Activated T-helper 2 cell treated with anti-CD3 and anti-CD28 coated beads, Interferon-gamma antibody, Interleukin-2, Interleukin-4, amounts not matched to agents 10 μg/mL and 5 μg/mL and 100 μg/mL, durations not matched to agents 14 hours and 24 hours and 36 hours (primary cell): ENCODE results near the gene NLK. TPM values are rescaled to one million over a fixed set of nuclear protein-coding genes. Genes with fewer than 3 reads are reported as not detected.
"Not testable (repeated sequence)": the region's sequence is repeated elsewhere in the genome, so short reads cannot be mapped to it uniquely, and the experiment has no call there.

ENCODE experiments used
- DNase-seq: peaks from one replicate; pipeline ENCODE4 v3.0.0; 2021; ENCODE audit warnings: low spot score
- H3K27ac Mint-ChIP-seq: one replicate; pipeline ENCODE4 v1.8.0; 2021; ENCODE audit warnings: mixed read lengths
- H3K27me3 Mint-ChIP-seq: one replicate; pipeline ENCODE4 v1.8.0; 2021; ENCODE audit warnings: low read depth, mixed read lengths
- H3K36me3 Mint-ChIP-seq: one replicate; pipeline ENCODE4 v1.8.0; 2021; ENCODE audit warnings: low read depth, mixed read lengths
- H3K4me1 Mint-ChIP-seq: one replicate; pipeline ENCODE4 v1.8.0; 2021; ENCODE audit warnings: low read depth, mixed read lengths
- H3K4me3 Mint-ChIP-seq: one replicate; pipeline ENCODE4 v1.8.0; 2021; ENCODE audit warnings: low read depth, mild to moderate bottlenecking, moderate library complexity, mixed read lengths
- H3K9me3 Mint-ChIP-seq: one replicate; pipeline ENCODE4 v1.8.0; 2021; ENCODE audit warnings: mixed read lengths
- intact Hi-C: fragments of 100-400 bp; cut with micrococcal nuclease; formaldehyde crosslinking; loops from one replicate; pipeline ENCODE4 v1.15.1; 2023
- total RNA-seq: library from RNA; stranded (reverse); gene quantifications from 2 replicates; pipeline ENCODE4 v1.2.3, GENCODE V29; 2022

Gene NLK
- total RNA-seq: 10.7 and 11.3 TPM in 2 replicates

DNA sequence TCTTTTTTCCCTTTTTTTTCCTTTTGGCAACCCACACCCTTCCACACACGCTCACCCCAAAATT is at the start of gene NLK:
NLK (plus strand) TSS at position 21 of the 64 bp plus-strand sequence. CDS start 197 bp downstream, outside the sequence.
- peaks cover 27% of the 10 kb centered on the region for H3K36me3 Mint-ChIP-seq
- peaks cover 60% of the 10 kb centered on the region for H3K4me1 Mint-ChIP-seq
- H3K9me3 Mint-ChIP-seq: no peaks in the 10 kb centered on the region
- DNase-seq: no peak
- intact Hi-C loops: loop anchor here (5.0 to 10.0 kb wide), 5 partner anchors 150 to 578 kb away; partner anchors contain the start of genes IFT20, LYRM9 and TNFAIP1
- H3K27ac Mint-ChIP-seq: peak within 1 kb of the TSS; percentile 76
- peak within 1 kb of the TSS; percentile 83 for H3K4me3 Mint-ChIP-seq
- H3K27me3 Mint-ChIP-seq: peaks cover 9% of the 10 kb centered on the region

GRCh38 chr17:27993161-27993695 is 49.2 kb upstream of the NLK start:
- Mint-ChIP-seq H3K9me3 (no peaks in the 10 kb centered on the region), H3K4me1 (no peaks in the 10 kb centered on the region), H3K27me3 (peaks cover 2% of the 10 kb centered on the region), H3K36me3 (no peaks in the 10 kb centered on the region), H3K27ac (no peak overlapping the region), H3K4me3 (no peak overlapping the region)
- DNase-seq: no peak
- intact Hi-C loops: no loop called here

- no peak for DNase-seq
- Mint-ChIP-seq H3K4me3 (no peak overlapping the region), H3K27ac (no peak overlapping the region), H3K4me1 (no peaks in the 10 kb centered on the region), H3K27me3 (peaks cover 5% of the 10 kb centered on the region), H3K9me3 (no peaks in the 10 kb centered on the region), H3K36me3 (no peaks in the 10 kb centered on the region)
- intact Hi-C loops: no loop called here
These were observed 48.7 kb upstream of the NLK start for GRCh38 chr17:27993723-27994310.

GRCh38 chr17:27994586-27994985 is 47.9 kb upstream of the NLK start:
- Mint-ChIP-seq H3K27me3 (peaks cover 5% of the 10 kb centered on the region), H3K27ac (no peak overlapping the region), H3K4me1 (no peaks in the 10 kb centered on the region), H3K36me3 (no peaks in the 10 kb centered on the region), H3K4me3 (no peak overlapping the region), H3K9me3 (no peaks in the 10 kb centered on the region)
- intact Hi-C loops: no loop called here
- DNase-seq: no peak

- intact Hi-C loops: no loop called here
- no peak overlapping the region for H3K4me3 Mint-ChIP-seq
These were observed 46.9 kb upstream of the NLK start for GRCh38 chr17:27995554-27995953.

DNA sequence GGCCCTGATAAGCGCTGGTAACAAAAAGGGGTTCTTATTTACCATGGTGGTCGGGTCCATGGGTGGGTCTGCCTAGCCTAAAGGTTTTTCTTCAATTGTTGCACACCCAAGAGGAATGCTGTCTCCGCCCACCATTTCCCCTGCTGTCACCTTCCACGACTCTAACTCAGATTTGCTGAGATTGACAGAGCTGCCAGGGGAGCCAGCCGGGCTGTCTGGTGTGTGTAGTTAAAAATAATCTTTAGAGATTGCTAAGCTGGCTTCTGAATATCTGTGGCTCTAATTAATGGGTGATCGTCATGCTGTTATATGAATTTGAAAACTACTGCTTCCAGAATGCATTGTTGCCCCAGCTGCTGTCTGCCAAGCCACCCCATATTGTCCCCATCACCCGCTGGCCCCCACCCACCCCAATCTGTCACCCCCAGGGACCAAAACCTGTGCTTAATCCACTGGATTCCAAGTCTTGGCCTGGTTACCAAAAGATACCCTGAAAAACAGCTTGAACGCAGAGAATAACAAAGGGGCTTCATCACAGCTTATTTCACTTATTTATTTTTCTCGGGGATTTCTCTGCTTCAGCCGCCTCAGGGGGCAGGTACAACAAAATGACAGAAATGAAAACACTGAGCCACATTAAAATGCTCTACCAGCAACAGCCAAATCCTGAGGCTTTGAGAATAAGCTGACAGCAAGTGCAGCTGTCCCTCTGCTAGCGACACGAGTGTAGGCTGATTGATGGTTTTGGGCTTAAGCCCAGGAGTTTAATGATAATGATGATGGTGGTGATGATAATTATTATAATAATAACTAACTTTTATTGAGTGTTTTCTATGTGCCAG is 46.1 kb upstream of the NLK start:
- H3K27me3 Mint-ChIP-seq: peaks cover 12% of the 10 kb centered on the region
- no peak overlapping the region for H3K27ac Mint-ChIP-seq
- no peak overlapping the region for H3K4me3 Mint-ChIP-seq
- no peaks in the 10 kb centered on the region for H3K36me3 Mint-ChIP-seq
- H3K4me1 Mint-ChIP-seq: no peaks in the 10 kb centered on the region
- no peaks in the 10 kb centered on the region for H3K9me3 Mint-ChIP-seq
- intact Hi-C loops: no loop called here
- DNase-seq: no peak

More at GRCh38 chr17:27995554-27995953, 46.9 kb upstream of the NLK start:
- no peaks in the 10 kb centered on the region for H3K9me3 Mint-ChIP-seq
- no peaks in the 10 kb centered on the region for H3K4me1 Mint-ChIP-seq
- peaks cover 7% of the 10 kb centered on the region for H3K27me3 Mint-ChIP-seq
- DNase-seq: no peak
- no peaks in the 10 kb centered on the region for H3K36me3 Mint-ChIP-seq
- H3K27ac Mint-ChIP-seq: no peak overlapping the region

GRCh38 chr17:27997044-27997401 is 45.5 kb upstream of the NLK start:
- no peaks in the 10 kb centered on the region for H3K4me1 Mint-ChIP-seq
- no peaks in the 10 kb centered on the region for H3K9me3 Mint-ChIP-seq
- DNase-seq: no peak
- H3K27ac Mint-ChIP-seq: no peak overlapping the region
- H3K36me3 Mint-ChIP-seq: no peaks in the 10 kb centered on the region
- intact Hi-C loops: no loop called here
- peaks cover 12% of the 10 kb centered on the region for H3K27me3 Mint-ChIP-seq
- no peak overlapping the region for H3K4me3 Mint-ChIP-seq

DNA sequence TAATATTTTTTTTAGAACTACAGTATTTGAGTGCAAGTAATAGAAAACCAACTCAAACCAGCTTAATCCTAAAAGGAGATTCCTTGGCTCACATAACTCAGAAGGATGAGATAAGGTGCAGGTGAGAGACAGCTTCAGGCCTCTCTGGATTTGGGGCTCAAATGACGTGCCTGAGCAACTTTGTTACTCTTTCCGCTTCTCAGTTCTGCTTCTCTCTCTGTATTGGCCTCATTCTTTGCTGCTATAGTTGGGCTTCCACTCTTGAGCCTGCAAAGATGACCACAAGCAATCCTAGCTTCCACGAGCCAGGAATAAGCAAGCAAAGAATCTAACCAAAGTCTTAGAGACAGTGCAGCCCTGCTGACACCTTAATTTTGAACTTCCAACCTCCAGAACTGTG is 45.0 kb upstream of the NLK start:
- H3K27me3 Mint-ChIP-seq: peaks cover 12% of the 10 kb centered on the region

DNA sequence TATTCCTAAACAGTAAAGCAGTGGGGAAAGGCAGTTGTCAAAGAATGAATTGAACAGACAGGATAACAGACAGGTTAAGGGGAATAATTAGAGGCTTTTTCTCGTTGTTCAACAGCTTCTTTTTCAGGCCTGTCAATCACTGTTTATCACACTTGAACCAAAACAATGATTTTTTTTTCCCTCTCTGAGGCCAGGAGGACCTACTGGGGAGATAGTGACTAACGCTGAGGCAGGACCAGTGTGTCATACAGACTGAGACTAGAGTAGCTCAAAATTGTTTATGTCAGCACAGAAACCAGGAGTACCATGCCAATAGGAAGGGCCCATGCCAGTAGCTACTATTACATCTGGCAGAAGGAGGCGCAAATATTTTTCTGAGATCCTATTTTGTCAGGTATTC is 41.3 kb upstream of the NLK start:
- DNase-seq: no peak
- H3K27me3 Mint-ChIP-seq: peaks cover 12% of the 10 kb centered on the region
- no peaks in the 10 kb centered on the region for H3K36me3 Mint-ChIP-seq
- no peaks in the 10 kb centered on the region for H3K4me1 Mint-ChIP-seq
- H3K9me3 Mint-ChIP-seq: no peaks in the 10 kb centered on the region
- H3K4me3 Mint-ChIP-seq: no peak overlapping the region
- H3K27ac Mint-ChIP-seq: no peak overlapping the region
- intact Hi-C loops: no loop called here

More for the DNA sequence above, 45.0 kb upstream of the NLK start:
- H3K4me3 Mint-ChIP-seq: no peak overlapping the region
- H3K36me3 Mint-ChIP-seq: no peaks in the 10 kb centered on the region
- H3K9me3 Mint-ChIP-seq: no peaks in the 10 kb centered on the region
- DNase-seq: no peak
- intact Hi-C loops: no loop called here
- no peak overlapping the region for H3K27ac Mint-ChIP-seq
- no peaks in the 10 kb centered on the region for H3K4me1 Mint-ChIP-seq

DNA sequence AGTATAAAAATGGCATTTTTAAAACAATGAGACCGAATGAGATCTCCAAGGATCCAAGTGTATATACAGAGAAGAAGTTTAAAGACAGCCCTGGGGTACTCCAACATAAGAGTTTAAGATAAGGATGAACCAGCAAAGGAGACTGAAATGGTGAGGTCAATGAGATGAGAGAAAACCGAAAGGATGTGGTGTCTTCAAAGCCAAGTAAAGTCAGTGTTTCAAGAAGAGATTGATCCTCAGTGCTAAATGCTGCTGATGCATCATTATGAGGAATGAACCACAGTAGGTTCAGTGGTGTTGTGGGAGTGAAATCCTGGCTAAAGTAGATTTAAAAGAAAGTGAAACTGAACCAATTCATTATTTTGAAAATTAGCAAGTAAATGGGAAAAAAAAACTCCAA is 38.1 kb upstream of the NLK start:
- no peak overlapping the region for H3K27ac Mint-ChIP-seq
- H3K27me3 Mint-ChIP-seq: peaks cover 7% of the 10 kb centered on the region
- H3K36me3 Mint-ChIP-seq: no peaks in the 10 kb centered on the region
- no peaks in the 10 kb centered on the region for H3K9me3 Mint-ChIP-seq
- H3K4me3 Mint-ChIP-seq: no peak overlapping the region
- intact Hi-C loops: no loop called here
- H3K4me1 Mint-ChIP-seq: no peaks in the 10 kb centered on the region
- DNase-seq: no peak

DNA sequence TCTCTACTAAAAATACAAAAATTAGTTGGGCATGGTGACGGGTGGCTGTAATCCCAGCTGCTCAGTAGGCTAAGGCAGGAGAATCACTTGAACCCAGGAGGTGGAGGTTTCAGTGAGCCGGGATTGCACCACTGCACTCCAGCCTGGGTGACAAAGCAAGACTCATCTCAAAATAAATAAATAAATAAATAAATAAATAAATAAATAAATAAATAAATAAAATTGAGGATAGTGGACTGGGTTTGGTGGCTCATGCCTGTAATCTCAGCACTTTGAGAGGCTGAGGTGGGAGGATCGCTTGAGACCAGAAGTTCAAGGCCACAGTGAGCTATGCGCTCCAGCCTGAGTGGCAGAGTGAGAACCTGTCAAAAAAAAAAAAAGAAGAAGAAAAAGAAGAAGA is 34.6 kb upstream of the NLK start:
- H3K36me3 Mint-ChIP-seq, H3K4me3 Mint-ChIP-seq, H3K4me1 Mint-ChIP-seq, DNase-seq, intact Hi-C loops, H3K9me3 Mint-ChIP-seq, H3K27me3 Mint-ChIP-seq, H3K27ac Mint-ChIP-seq: not testable (repeated sequence)

DNA sequence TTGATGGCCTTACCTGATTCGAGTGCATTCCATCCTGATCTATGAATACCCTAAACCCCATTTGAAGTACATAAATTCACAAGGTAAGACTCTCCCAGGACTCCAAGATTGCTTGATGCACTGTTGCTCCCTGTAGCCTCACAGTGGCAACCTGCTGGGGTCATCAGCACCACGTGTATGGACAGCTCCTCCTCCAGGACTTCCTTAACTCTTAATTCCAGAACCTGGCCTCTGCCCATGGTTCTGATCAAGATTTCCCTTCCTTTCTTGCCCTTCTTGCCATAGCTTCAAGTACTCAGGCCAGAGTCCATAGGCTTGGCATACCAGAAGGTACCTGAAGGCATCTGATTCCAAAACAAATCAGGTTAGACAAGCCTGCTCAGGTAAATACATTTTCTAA is 34.0 kb upstream of the NLK start:
- Mint-ChIP-seq H3K27ac (no peak overlapping the region), H3K9me3 (no peaks in the 10 kb centered on the region), H3K4me1 (no peaks in the 10 kb centered on the region), H3K36me3 (no peaks in the 10 kb centered on the region), H3K27me3 (peaks cover 5% of the 10 kb centered on the region), H3K4me3 (no peak overlapping the region)
- no peak for DNase-seq
- intact Hi-C loops: no loop called here

DNA sequence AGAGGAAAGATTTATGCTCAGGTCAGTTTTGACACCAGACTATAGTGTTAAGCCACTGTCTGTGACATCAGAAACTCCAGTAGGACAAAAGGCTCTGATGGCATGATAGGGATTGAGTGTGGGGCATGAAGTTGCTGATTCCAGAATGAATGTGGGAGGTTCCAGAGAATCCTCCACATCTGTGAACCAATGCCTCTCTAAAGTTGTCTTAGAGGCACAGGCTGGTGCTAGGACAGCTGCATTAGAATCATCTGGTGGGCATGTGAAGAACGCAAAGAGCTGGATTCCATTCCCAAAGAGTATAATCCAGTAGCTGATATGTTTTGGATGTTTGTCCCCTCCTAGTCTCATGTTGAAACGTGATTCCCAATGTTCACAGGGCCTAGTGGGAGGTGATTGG is 32.1 kb upstream of the NLK start:
- no peak overlapping the region for H3K27ac Mint-ChIP-seq
- intact Hi-C loops: no loop called here
- H3K36me3 Mint-ChIP-seq: no peaks in the 10 kb centered on the region
- H3K4me1 Mint-ChIP-seq: no peaks in the 10 kb centered on the region
- DNase-seq: no peak
- peaks cover 7% of the 10 kb centered on the region for H3K27me3 Mint-ChIP-seq
- no peaks in the 10 kb centered on the region for H3K9me3 Mint-ChIP-seq
- no peak overlapping the region for H3K4me3 Mint-ChIP-seq
